ENCODE results near the gene FNDC8. TPM values are rescaled to one million over a fixed set of nuclear protein-coding genes. Genes with fewer than 3 reads are reported as not detected.

Gene FNDC8
- total RNA-seq, 1 experiment from 2014 or later = not detected

DNA sequence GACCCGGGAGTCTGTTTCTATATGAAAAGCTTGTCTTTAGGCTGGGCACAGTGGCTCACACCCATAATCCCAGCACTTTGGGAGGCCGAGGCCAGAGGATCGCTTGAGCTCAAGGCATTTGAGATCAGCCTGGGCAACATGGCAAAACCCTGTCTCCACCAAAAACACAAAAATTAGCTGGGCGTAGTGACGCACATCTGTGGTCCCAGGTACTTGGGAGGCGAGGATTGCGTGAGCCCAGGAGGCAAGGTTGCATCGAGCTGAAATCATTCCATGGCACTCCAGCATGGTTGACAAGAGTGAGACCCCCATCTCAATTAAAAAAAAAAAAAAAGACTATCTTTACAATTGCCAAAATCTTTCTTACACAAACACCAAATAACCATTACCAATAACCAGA is 35.3 kb upstream of the FNDC8 start:
- peak overlapping the region; percentile 100 for H3K9ac ChIP-seq (ENCODE audit: low read length)

DNA sequence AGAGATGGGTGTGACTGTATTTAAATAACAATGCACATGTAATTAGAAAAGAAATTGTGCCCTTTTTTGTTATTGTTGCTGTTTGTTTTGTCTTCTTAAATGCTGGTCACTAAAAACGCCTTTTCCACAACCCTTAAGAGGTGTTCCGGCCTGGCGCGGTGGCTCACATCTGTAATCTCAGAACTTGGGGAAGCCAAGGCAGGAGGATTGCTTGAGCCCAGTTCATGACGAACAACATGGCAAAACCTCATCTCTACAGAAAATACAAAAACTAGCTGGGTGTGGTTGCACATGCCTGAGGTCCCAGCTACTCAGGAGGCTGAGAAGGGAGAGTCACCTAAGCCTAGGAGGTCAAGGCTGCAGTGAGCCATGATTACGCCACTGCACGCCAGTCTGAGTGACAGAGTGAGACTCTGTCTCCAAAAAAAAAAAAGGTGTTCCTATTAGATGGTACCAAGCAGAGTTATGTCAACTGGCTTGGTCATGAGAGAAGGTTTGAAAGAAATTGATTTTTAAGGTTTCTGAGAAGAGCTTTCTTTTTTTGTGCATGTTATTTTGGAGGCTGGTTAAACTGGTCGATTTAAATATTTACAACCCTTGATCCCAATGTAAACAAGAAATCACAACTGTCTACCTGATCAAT is 34.4 kb upstream of the FNDC8 start:
- intact Hi-C loops (cut with micrococcal nuclease) = loop anchor here (5.0 kb wide), 1 partner anchor 65 kb away; no protein-coding TSS in a partner anchor
- Histone ChIP-seq H3K9me3 (ENCODE audit: low read length) (no peaks in the 10 kb centered on the region), H3K79me2 (ENCODE audit: low read length) (peaks cover 57% of the 10 kb centered on the region), H3K9me2 (replicated peaks; ENCODE audit: low read length) (no peaks in the 10 kb centered on the region), H3K4me1 (ENCODE audit: insufficient read depth, low read length) (peaks cover 61% of the 10 kb centered on the region), H3K9ac (ENCODE audit: low read length) (peak overlapping the region; percentile 100), H3F3A (ENCODE audit: low read length, unreplicated experiment) (peaks cover 17% of the 10 kb centered on the region), H3K4me2 (ENCODE audit: low read length) (peak overlapping the region; percentile 96), H3K36me3 (ENCODE audit: low read depth, low read length) (no peaks in the 10 kb centered on the region), H3K27ac (ENCODE audit: low read length) (peak overlapping the region; percentile 99), H2AFZ (ENCODE audit: low read length) (no peak overlapping the region), H4K20me1 (ENCODE audit: low read length) (no peaks in the 10 kb centered on the region), H3K27me3 (ENCODE audit: low read length) (no peaks in the 10 kb centered on the region), H3K4me3 (ENCODE audit: low read length) (peak overlapping the region; percentile 88)
- ATAC-seq (no peak), DNase-seq (peak; percentile 64)
- ChIA-PET POLR2A (ENCODE audit: unreplicated experiment) (no interaction called here), CTCF (interaction anchor here (0.7 kb wide), 1 partner anchor 44 kb away, joined by 6 read pairs; no protein-coding TSS in a partner anchor)
- TF ChIP-seq EZH2phosphoT487 (IDR thresholded peaks at IDR 0.05; ENCODE audit: borderline replicate concordance, low read length) = no peak
- TF ChIP-seq EZH2 (IDR thresholded peaks at IDR 0.05; ENCODE audit: low read length, unreplicated experiment) = no peak
- TF ChIP-seq, protein P1, sequence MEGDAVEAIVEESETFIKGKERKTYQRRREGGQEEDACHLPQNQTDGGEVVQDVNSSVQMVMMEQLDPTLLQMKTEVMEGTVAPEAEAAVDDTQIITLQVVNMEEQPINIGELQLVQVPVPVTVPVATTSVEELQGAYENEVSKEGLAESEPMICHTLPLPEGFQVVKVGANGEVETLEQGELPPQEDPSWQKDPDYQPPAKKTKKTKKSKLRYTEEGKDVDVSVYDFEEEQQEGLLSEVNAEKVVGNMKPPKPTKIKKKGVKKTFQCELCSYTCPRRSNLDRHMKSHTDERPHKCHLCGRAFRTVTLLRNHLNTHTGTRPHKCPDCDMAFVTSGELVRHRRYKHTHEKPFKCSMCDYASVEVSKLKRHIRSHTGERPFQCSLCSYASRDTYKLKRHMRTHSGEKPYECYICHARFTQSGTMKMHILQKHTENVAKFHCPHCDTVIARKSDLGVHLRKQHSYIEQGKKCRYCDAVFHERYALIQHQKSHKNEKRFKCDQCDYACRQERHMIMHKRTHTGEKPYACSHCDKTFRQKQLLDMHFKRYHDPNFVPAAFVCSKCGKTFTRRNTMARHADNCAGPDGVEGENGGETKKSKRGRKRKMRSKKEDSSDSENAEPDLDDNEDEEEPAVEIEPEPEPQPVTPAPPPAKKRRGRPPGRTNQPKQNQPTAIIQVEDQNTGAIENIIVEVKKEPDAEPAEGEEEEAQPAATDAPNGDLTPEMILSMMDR (conservative IDR thresholded peaks at IDR 0.05; ENCODE audit: low read depth, low read length) = no peak
- BruUV-seq (replicated peaks) = no TSS peak

More for the DNA sequence above, 35.3 kb upstream of the FNDC8 start:
- Histone ChIP-seq H2AFZ (ENCODE audit: low read length) (no peak overlapping the region), H3K27me3 (ENCODE audit: low read length) (no peaks in the 10 kb centered on the region), H3K4me3 (ENCODE audit: low read length) (peak overlapping the region; percentile 88), H3K9me2 (replicated peaks; ENCODE audit: low read length) (no peaks in the 10 kb centered on the region), H3K79me2 (ENCODE audit: low read length) (peaks cover 66% of the 10 kb centered on the region), H4K20me1 (ENCODE audit: low read length) (no peaks in the 10 kb centered on the region), H3K4me2 (ENCODE audit: low read length) (peak overlapping the region; percentile 96), H3K4me1 (ENCODE audit: insufficient read depth, low read length) (peaks cover 70% of the 10 kb centered on the region), H3F3A (ENCODE audit: low read length, unreplicated experiment) (peaks cover 17% of the 10 kb centered on the region), H3K27ac (ENCODE audit: low read length) (peak overlapping the region; percentile 99), H3K36me3 (ENCODE audit: low read depth, low read length) (no peaks in the 10 kb centered on the region; the same call in 1 of the 2 replicates), H3K9me3 (ENCODE audit: low read length) (no peaks in the 10 kb centered on the region)
- ATAC-seq (no peak), DNase-seq (no peak)
- TF ChIP-seq EZH2phosphoT487 (IDR thresholded peaks at IDR 0.05; ENCODE audit: borderline replicate concordance, low read length) (no peak), EZH2 (IDR thresholded peaks at IDR 0.05; ENCODE audit: low read length, unreplicated experiment) (no peak)
- TF ChIP-seq, protein P1 (conservative IDR thresholded peaks at IDR 0.05; ENCODE audit: low read depth, low read length) = no peak
- no TSS peak for BruUV-seq (replicated peaks)
- intact Hi-C loops (cut with micrococcal nuclease) = loop anchor here (5.0 kb wide), 1 partner anchor 64 kb away; no protein-coding TSS in a partner anchor
- ChIA-PET POLR2A (ENCODE audit: unreplicated experiment) (no interaction called here), CTCF (no interaction called here)

All from PC-3 (cell line).